ENCODE data around the gene SH3BGRL2. TPM values are rescaled to one million over a fixed set of nuclear protein-coding genes. Genes with fewer than 3 reads are reported as not detected.

SH3BGRL2 gene
- total RNA-seq, 1 experiment from 2014 or later: 13.5 TPM

DNA sequence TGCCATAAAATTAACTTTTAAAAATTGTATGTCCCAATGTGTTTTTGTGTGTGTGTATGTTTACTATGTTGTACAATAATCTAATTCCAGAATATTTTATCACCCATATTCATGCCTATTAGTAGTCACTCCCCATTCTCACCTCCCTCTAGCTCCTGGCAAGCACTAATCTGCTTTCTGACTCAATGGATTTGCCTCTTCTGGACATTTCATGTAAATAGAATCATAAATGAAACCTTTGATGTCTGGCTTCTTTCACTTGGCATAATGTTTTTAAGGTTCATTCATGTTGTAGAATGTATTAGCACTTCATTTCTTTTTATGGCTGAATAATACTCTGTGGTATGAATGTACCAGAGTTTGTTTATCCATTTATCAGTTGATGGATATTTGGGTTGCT is 15.4 kb downstream of the SH3BGRL2 start:
- Histone ChIP-seq H3K27me3 (replicated peaks; ENCODE audit: insufficient read depth, low read depth, low read length, poor library complexity) (no peaks in the 10 kb centered on the region), H3K36me3 (ENCODE audit: insufficient read depth, low read length, poor library complexity, severe bottlenecking) (no peaks in the 10 kb centered on the region), H3K27ac (ENCODE audit: low read depth, low read length, poor library complexity, severe bottlenecking) (no peak overlapping the region), H3K9me3 (ENCODE audit: low read depth, low read length, poor library complexity, severe bottlenecking) (no peaks in the 10 kb centered on the region), H3K4me3 (ENCODE audit: low read depth, low read length, poor library complexity, severe bottlenecking) (no peak overlapping the region), H3K4me1 (ENCODE audit: insufficient read depth, low read length, poor library complexity, severe bottlenecking) (peaks cover 7% of the 10 kb centered on the region)
- CTCF ChIA-PET: no interaction called here
- intact Hi-C loops (cut with micrococcal nuclease; ENCODE audit: unreplicated experiment): no loop called here
- TF ChIP-seq EZH2 (IDR thresholded peaks at IDR 0.05; ENCODE audit: borderline replicate concordance, low read depth, low read length, poor library complexity, severe bottlenecking): no peak
- TF ChIP-seq, protein P1, sequence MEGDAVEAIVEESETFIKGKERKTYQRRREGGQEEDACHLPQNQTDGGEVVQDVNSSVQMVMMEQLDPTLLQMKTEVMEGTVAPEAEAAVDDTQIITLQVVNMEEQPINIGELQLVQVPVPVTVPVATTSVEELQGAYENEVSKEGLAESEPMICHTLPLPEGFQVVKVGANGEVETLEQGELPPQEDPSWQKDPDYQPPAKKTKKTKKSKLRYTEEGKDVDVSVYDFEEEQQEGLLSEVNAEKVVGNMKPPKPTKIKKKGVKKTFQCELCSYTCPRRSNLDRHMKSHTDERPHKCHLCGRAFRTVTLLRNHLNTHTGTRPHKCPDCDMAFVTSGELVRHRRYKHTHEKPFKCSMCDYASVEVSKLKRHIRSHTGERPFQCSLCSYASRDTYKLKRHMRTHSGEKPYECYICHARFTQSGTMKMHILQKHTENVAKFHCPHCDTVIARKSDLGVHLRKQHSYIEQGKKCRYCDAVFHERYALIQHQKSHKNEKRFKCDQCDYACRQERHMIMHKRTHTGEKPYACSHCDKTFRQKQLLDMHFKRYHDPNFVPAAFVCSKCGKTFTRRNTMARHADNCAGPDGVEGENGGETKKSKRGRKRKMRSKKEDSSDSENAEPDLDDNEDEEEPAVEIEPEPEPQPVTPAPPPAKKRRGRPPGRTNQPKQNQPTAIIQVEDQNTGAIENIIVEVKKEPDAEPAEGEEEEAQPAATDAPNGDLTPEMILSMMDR (conservative IDR thresholded peaks at IDR 0.05; ENCODE audit: low read depth, low read length): no peak
- POLR2A ChIA-PET (ENCODE audit: low non-redundant PET): no interaction called here
- no peak for DNase-seq (ENCODE audit: low spot score)
- no TSS peak for BruUV-seq (replicated peaks)

DNA sequence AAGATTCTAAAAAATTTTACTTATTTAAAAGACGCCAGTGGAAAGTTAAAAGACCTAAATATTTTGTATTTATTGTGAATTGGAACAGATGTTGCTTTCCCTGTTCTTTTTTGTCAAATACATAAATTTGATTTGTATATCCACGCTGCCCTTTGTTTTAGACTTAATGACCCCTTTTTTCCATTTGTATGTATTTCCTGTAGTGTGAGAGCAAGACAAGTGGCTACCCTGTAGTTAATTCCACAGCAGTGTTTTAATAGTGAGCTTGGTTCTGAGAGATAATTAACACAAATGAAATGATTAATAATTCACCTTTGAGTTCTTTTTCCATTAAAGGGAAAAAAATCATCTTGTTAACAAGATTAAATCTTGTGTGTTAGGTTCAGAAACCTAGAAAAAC is 16.6 kb downstream of the SH3BGRL2 start:
- intact Hi-C loops (cut with micrococcal nuclease; ENCODE audit: unreplicated experiment): no loop called here
- ChIA-PET POLR2A (ENCODE audit: low non-redundant PET) (no interaction called here), CTCF (no interaction called here)
- Histone ChIP-seq H3K27me3 (replicated peaks; ENCODE audit: insufficient read depth, low read depth, low read length, poor library complexity) (no peaks in the 10 kb centered on the region), H3K9me3 (ENCODE audit: low read depth, low read length, poor library complexity, severe bottlenecking) (no peaks in the 10 kb centered on the region), H3K27ac (ENCODE audit: low read depth, low read length, poor library complexity, severe bottlenecking) (no peak overlapping the region), H3K4me3 (ENCODE audit: low read depth, low read length, poor library complexity, severe bottlenecking) (no peak overlapping the region), H3K36me3 (ENCODE audit: insufficient read depth, low read length, poor library complexity, severe bottlenecking) (no peaks in the 10 kb centered on the region), H3K4me1 (ENCODE audit: insufficient read depth, low read length, poor library complexity, severe bottlenecking) (peaks cover 7% of the 10 kb centered on the region)
- no TSS peak for BruUV-seq (replicated peaks)
- no peak for DNase-seq (ENCODE audit: low spot score)
- TF ChIP-seq EZH2 (IDR thresholded peaks at IDR 0.05; ENCODE audit: borderline replicate concordance, low read depth, low read length, poor library complexity, severe bottlenecking): no peak
- TF ChIP-seq, protein P1 (conservative IDR thresholded peaks at IDR 0.05; ENCODE audit: low read depth, low read length): no peak

DNA sequence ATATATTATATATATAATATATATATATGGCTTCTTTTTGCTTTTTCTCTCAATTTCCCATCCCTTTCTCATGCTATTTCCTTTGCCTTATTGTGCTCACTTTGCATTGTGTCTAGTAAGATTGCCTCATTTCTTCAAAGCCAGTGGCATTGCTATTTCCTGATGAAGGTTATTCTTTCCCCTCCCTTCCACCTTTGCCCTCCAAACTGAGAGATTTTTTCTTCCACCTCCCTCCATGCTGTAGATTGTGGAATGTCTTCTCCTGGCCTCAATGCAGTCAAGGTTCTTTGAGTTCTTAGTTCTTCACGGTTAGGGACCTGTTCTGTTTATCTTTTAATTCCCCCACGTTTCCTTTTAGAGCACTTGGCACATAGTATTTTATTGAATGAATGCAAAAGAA is 17.2 kb downstream of the SH3BGRL2 start:
- H3K27me3 ChIP-seq (replicated peaks; ENCODE audit: insufficient read depth, low read depth, low read length, poor library complexity): no peaks in the 10 kb centered on the region
- no peaks in the 10 kb centered on the region for H3K9me3 ChIP-seq (ENCODE audit: low read depth, low read length, poor library complexity, severe bottlenecking)
- intact Hi-C loops (cut with micrococcal nuclease; ENCODE audit: unreplicated experiment): no loop called here
- DNase-seq (ENCODE audit: low spot score): no peak
- no TSS peak for BruUV-seq (replicated peaks)
- TF ChIP-seq EZH2 (IDR thresholded peaks at IDR 0.05; ENCODE audit: borderline replicate concordance, low read depth, low read length, poor library complexity, severe bottlenecking): no peak
- TF ChIP-seq, protein P1 (conservative IDR thresholded peaks at IDR 0.05; ENCODE audit: low read depth, low read length): no peak
- H3K27ac ChIP-seq (ENCODE audit: low read depth, low read length, poor library complexity, severe bottlenecking): no peak overlapping the region
- ChIA-PET CTCF (no interaction called here), POLR2A (ENCODE audit: low non-redundant PET) (no interaction called here)
- H3K36me3 ChIP-seq (ENCODE audit: insufficient read depth, low read length, poor library complexity, severe bottlenecking): no peaks in the 10 kb centered on the region
- H3K4me3 ChIP-seq (ENCODE audit: low read depth, low read length, poor library complexity, severe bottlenecking): no peak overlapping the region
- H3K4me1 ChIP-seq (ENCODE audit: insufficient read depth, low read length, poor library complexity, severe bottlenecking): peaks cover 7% of the 10 kb centered on the region
